Naive B cell (primary cell): ENCODE measurements around the gene POLR2L. TPM values are rescaled to one million over a fixed set of nuclear protein-coding genes. Genes with fewer than 3 reads are reported as not detected.

Source experiments
- ATAC-seq, 2 donors: fragments of 150-1000 bp; cut with Tn5 transposase; 2 replicates each; pipeline ENCODE4 v1.10.0; 2021; ENCODE audit warnings: low read depth in 2 of 2, mild to moderate bottlenecking in 2 of 2, moderate library complexity in 2 of 2
- DNase-seq: peaks from one replicate; pipeline ENCODE4 v3.0.0; 2022
- H3K27ac Mint-ChIP-seq, 6 donors: one replicate each; pipeline ENCODE4 v1.8.0; 2020 to 2022; ENCODE audit warnings: mild to moderate bottlenecking in 6 of 6, mixed read lengths in 6 of 6, moderate library complexity in 5 of 6, inconsistent platforms in 2 of 6
- H3K27me3 Mint-ChIP-seq, 3 donors: one replicate each; pipeline ENCODE4 v1.8.0; 2021 to 2022; ENCODE audit warnings: mixed read lengths in 3 of 3, mild to moderate bottlenecking in 1 of 3
- H3K36me3 Mint-ChIP-seq, 2 donors: one replicate each; pipeline ENCODE4 v1.8.0; 2020 to 2022; ENCODE audit warnings: mixed read lengths in 2 of 2, inconsistent platforms in 1 of 2, mild to moderate bottlenecking in 1 of 2
- H3K4me1 Mint-ChIP-seq, 3 donors: one replicate each; pipeline ENCODE4 v1.8.0; 2020 to 2022; ENCODE audit warnings: mixed read lengths in 3 of 3, inconsistent platforms in 1 of 3, mild to moderate bottlenecking in 1 of 3, moderate library complexity in 1 of 3
- H3K4me3 Mint-ChIP-seq, 8 donors: one replicate each; pipeline ENCODE4 v1.8.0; 2020 to 2022; ENCODE audit warnings: mild to moderate bottlenecking in 8 of 8, mixed read lengths in 8 of 8, moderate library complexity in 8 of 8, inconsistent platforms in 2 of 8
- H3K9me3 Mint-ChIP-seq, 7 donors: one replicate each; pipeline ENCODE4 v1.8.0; 2020 to 2022; ENCODE audit warnings: mixed read lengths in 7 of 7, mild to moderate bottlenecking in 5 of 7, inconsistent platforms in 2 of 7, moderate library complexity in 1 of 7
- polyA plus RNA-seq, 6 donors: library from polyadenylated mRNA; unstranded; fragments of 300-500 nt; fragmentation: Illumina TruSeq; gene quantifications; one replicate each; pipeline ENCODE4 v1.2.3, GENCODE V29; 2021; ENCODE audit warnings: low read depth in 6 of 6

POLR2L gene
- polyA plus RNA-seq, 6 donors from 2014 or later: 41.3 to 68.4 (median 55.9) TPM

DNA sequence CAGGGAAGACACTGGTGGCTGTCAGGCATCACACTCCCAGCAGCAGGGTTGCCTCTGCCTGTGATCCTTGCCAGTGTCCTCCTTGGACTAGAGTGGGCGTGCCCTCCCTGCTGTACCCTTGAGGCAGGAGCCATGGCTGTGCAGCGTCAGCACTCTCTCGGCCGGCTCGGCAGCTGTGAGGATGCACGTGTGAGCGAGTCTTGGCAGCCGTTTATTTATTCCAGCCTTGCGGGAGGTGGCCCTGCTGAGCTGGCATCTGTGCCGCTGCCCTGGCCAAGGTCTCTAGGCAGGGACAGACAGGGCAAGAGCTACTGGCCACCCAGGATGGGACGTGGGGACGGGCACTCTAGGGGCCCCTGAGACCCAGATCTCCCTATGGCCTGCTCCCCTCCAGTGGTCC, 34.2 kb upstream of the POLR2L start:
- H3K36me3 Mint-ChIP-seq: peaks cover 0 to 16% of the 10 kb centered on the region in 2 donors
- no peak for ATAC-seq

GRCh38 chr11:875769-876301, 33.5 kb upstream of the POLR2L start:
- Mint-ChIP-seq H3K4me3 (peak overlapping the region in 1 of 8 donors; percentile 76), H3K27me3 (no peaks in the 10 kb centered on the region), H3K36me3 (peaks cover 0 to 16% of the 10 kb centered on the region in 2 donors), H3K27ac (peak overlapping the region in 1 of 6 donors; percentile 85), H3K9me3 (peaks cover 0 to 1% (median 0%) of the 10 kb centered on the region in 7 donors), H3K4me1 (peaks cover 0 to 16% (median 8%) of the 10 kb centered on the region in 3 donors)
- no peak for DNase-seq
- ATAC-seq: no peak

More for the DNA sequence above, 34.2 kb upstream of the POLR2L start:
- DNase-seq: no peak
- no peak overlapping the region for H3K4me3 Mint-ChIP-seq
- H3K4me1 Mint-ChIP-seq: peaks cover 0 to 16% (median 8%) of the 10 kb centered on the region in 3 donors
- peaks cover 0 to 1% (median 0%) of the 10 kb centered on the region in 7 donors for H3K9me3 Mint-ChIP-seq
- no peak overlapping the region for H3K27ac Mint-ChIP-seq
- no peaks in the 10 kb centered on the region for H3K27me3 Mint-ChIP-seq

- ATAC-seq (no peak), DNase-seq (no peak)
- peaks cover 0 to 1% (median 0%) of the 10 kb centered on the region in 7 donors for H3K9me3 Mint-ChIP-seq
- no peak overlapping the region for H3K4me3 Mint-ChIP-seq
- no peaks in the 10 kb centered on the region for H3K27me3 Mint-ChIP-seq
- peaks cover 0 to 16% of the 10 kb centered on the region in 2 donors for H3K36me3 Mint-ChIP-seq
- H3K4me1 Mint-ChIP-seq: peaks cover 0 to 16% (median 8%) of the 10 kb centered on the region in 3 donors
- H3K27ac Mint-ChIP-seq: peak overlapping the region in 1 of 6 donors; percentile 85
Observed at GRCh38 chr11:875203-875602, 32.9 kb upstream of the POLR2L start.

DNA sequence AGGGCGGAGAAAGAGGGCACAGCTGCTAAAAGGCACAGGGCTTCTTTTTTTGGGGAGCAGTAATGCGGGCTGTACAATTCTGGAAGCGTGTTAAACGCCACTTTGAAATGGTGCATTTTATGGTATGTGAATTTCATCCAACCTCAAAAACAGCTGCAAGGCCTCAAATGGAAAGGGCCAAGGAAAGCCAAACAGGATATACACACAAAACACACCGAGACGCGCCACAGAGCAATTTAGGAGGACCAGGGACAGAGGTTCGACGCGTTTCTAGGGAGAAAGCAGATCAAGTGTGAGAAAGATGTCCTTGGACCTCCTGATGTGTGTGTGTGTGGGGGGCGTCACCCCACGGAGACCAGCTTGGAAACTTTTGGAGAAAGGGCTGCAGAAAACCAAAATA, 31.4 kb upstream of the POLR2L start:
- Mint-ChIP-seq H3K27me3 (no peaks in the 10 kb centered on the region), H3K4me1 (peaks cover 0 to 12% (median 8%) of the 10 kb centered on the region in 3 donors), H3K27ac (peak overlapping the region in 1 of 6 donors; percentile 9), H3K4me3 (no peak overlapping the region), H3K36me3 (peaks cover 0 to 16% of the 10 kb centered on the region in 2 donors), H3K9me3 (peaks cover 0 to 1% (median 0%) of the 10 kb centered on the region in 7 donors)
- DNase-seq (no peak), ATAC-seq (no peak)

- H3K4me1 Mint-ChIP-seq: peaks cover 0 to 12% (median 8%) of the 10 kb centered on the region in 3 donors
- no peaks in the 10 kb centered on the region for H3K27me3 Mint-ChIP-seq
- no peak for DNase-seq
- peaks cover 0 to 16% of the 10 kb centered on the region in 2 donors for H3K36me3 Mint-ChIP-seq
- no peak overlapping the region for H3K4me3 Mint-ChIP-seq
- no peak for ATAC-seq
- H3K9me3 Mint-ChIP-seq: peaks cover 0 to 1% (median 0%) of the 10 kb centered on the region in 7 donors
- no peak overlapping the region for H3K27ac Mint-ChIP-seq
Observed at GRCh38 chr11:872799-873198, 30.5 kb upstream of the POLR2L start.

DNA sequence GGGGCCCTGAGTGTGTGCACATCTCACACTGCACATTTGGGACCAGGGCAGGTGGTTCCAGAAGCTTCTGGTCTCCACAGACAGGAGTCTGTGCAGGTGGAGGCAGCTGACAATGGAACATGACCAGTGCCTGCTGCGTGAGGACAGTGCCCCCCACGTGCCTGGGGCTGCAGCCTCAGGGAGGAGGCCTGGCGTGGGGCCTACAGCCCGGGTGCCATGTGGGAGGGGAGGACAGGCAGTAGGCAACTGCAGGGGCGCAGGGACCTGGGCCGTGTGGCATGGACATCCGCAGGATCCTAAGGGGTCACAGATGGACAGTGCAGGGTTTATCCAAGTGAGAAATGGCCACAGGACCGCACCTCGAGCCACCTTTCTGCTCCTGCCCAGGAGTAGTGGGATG, 29.1 kb upstream of the POLR2L start:
- Mint-ChIP-seq H3K36me3 (peaks cover 0 to 16% of the 10 kb centered on the region in 2 donors), H3K4me1 (peaks cover 0 to 12% (median 8%) of the 10 kb centered on the region in 3 donors)

GRCh38 chr11:870418-870817, 28.1 kb upstream of the POLR2L start:
- no peaks in the 10 kb centered on the region for H3K9me3 Mint-ChIP-seq
- H3K27me3 Mint-ChIP-seq: no peaks in the 10 kb centered on the region
- peaks cover 0 to 8% (median 5%) of the 10 kb centered on the region in 3 donors for H3K4me1 Mint-ChIP-seq
- peaks cover 0 to 9% of the 10 kb centered on the region in 2 donors for H3K36me3 Mint-ChIP-seq
- no peak overlapping the region for H3K4me3 Mint-ChIP-seq
- ATAC-seq: no peak
- H3K27ac Mint-ChIP-seq: no peak overlapping the region
- no peak for DNase-seq

More for the DNA sequence above, 29.1 kb upstream of the POLR2L start:
- Mint-ChIP-seq H3K27ac (no peak overlapping the region), H3K4me3 (no peak overlapping the region), H3K27me3 (no peaks in the 10 kb centered on the region), H3K9me3 (no peaks in the 10 kb centered on the region)
- DNase-seq (no peak), ATAC-seq (no peak)

- Mint-ChIP-seq H3K27me3 (no peaks in the 10 kb centered on the region), H3K4me3 (no peak overlapping the region), H3K36me3 (peaks cover 0 to 7% of the 10 kb centered on the region in 2 donors), H3K27ac (no peak overlapping the region), H3K9me3 (no peaks in the 10 kb centered on the region), H3K4me1 (peaks cover 0 to 8% (median 4%) of the 10 kb centered on the region in 3 donors)
- ATAC-seq: no peak
- no peak for DNase-seq
Observed at GRCh38 chr11:870127-870413, 27.7 kb upstream of the POLR2L start.

DNA sequence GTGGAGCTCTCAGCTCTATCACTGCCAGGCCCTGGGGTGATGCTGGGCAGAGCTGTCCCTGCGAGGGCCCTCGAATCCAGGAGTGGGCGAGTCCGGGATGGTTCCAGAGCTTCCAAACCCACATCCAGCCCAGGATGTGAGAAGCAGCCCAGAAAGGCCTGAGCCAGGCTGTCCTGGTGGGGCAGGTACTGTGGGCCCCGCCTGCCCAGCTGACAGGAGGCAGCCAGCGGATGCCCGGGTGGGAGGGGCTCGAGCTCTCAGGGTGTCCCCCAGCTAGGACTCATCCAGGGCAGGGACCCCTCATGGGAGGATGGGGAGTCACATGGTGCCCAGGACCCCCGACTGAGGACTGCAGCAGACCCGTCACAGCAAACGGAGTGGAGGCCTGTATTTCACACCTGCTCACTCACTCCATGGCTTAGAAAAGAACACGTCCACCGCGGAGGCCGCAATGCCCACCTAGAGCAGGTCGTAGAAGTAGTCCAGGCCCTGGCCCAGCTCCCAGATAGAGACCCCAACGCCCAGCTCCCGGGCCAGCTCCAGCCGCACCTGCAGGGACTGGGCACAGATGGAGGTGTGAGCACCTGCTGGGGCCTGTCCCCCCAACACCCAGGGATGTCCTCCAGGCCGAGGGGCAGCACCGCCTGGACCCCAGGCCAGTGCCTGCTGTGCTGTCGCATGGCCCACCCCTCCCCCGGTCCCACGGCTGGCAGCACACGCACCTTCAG, 27.2 kb upstream of the POLR2L start:
- Mint-ChIP-seq H3K4me3 (no peak overlapping the region), H3K27ac (no peak overlapping the region), H3K4me1 (peaks cover 0 to 8% (median 4%) of the 10 kb centered on the region in 3 donors), H3K27me3 (no peaks in the 10 kb centered on the region), H3K36me3 (peaks cover 0 to 7% of the 10 kb centered on the region in 2 donors), H3K9me3 (no peaks in the 10 kb centered on the region)
- ATAC-seq: no peak
- DNase-seq: no peak

GRCh38 chr11:868802-869201, 26.5 kb upstream of the POLR2L start:
- Mint-ChIP-seq H3K27me3 (no peaks in the 10 kb centered on the region), H3K36me3 (peaks cover 0 to 6% of the 10 kb centered on the region in 2 donors), H3K27ac (peak overlapping the region in 1 of 6 donors; percentile 56), H3K9me3 (no peaks in the 10 kb centered on the region), H3K4me3 (no peak overlapping the region), H3K4me1 (peaks cover 0 to 7% (median 3%) of the 10 kb centered on the region in 3 donors)
- no peak for DNase-seq
- no peak for ATAC-seq

DNA sequence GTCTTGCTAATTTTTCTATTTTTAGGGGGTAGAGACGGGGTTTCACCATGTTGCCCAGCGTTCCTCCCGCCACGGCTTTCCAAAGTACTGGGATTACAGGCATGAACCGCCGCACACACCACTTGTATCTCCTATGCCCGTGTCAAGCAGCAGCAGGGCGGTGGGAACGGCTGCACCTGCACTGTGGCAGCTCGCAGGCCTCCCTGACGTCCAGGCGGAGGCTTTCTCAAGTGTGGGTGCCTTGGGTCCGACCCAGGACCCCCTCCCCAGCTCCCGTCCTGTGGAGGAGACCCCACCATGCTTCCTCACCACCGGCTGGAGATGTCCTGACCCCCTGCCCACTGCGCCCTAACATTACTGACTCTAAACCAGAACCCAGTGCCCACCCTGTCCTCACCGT, 26.1 kb upstream of the POLR2L start:
- peak overlapping the region in 2 of 6 donors; percentile 56 to 60 for H3K27ac Mint-ChIP-seq
- ATAC-seq: no peak
- H3K4me1 Mint-ChIP-seq: peaks cover 0 to 3% (median 0%) of the 10 kb centered on the region in 3 donors
- H3K27me3 Mint-ChIP-seq: no peaks in the 10 kb centered on the region
- no peaks in the 10 kb centered on the region for H3K9me3 Mint-ChIP-seq
- DNase-seq: no peak
- H3K36me3 Mint-ChIP-seq: peaks cover 0 to 2% of the 10 kb centered on the region in 2 donors
- H3K4me3 Mint-ChIP-seq: no peak overlapping the region

- Mint-ChIP-seq H3K27me3 (no peaks in the 10 kb centered on the region), H3K27ac (peak overlapping the region in 2 of 6 donors; percentile 27 to 60), H3K9me3 (no peaks in the 10 kb centered on the region), H3K36me3 (no peaks in the 10 kb centered on the region), H3K4me1 (no peaks in the 10 kb centered on the region), H3K4me3 (no peak overlapping the region)
- DNase-seq: no peak
- ATAC-seq: no peak
Observed at GRCh38 chr11:867856-868358, 25.6 kb upstream of the POLR2L start.

DNA sequence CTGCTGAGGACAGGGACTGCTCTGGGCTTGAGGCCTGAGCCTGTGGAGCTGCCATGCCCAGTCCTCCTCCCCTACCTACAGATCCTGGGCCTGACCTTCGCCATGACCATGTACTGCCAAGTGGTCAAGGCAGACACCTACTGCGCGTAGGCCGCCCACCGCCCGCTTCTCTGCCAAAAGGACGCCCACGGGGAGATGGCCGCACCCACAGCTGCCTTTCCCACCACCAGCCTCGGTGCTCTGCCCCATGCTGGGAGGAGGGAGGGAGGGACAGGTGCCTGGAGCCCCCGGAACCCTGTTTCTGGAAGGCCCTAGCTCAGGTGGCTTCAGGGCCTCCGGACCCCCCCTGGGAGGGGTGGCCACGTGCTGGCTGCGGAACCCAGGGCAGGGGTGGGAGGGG, 24.2 kb upstream of the POLR2L start:
- Mint-ChIP-seq H3K27me3 (no peaks in the 10 kb centered on the region), H3K36me3 (no peaks in the 10 kb centered on the region), H3K4me1 (no peaks in the 10 kb centered on the region), H3K27ac (no peak overlapping the region), H3K9me3 (no peaks in the 10 kb centered on the region), H3K4me3 (no peak overlapping the region)
- no peak for DNase-seq
- ATAC-seq: no peak
